ENCODE measurements around the gene TPGS2.

Gene TPGS2

DNA sequence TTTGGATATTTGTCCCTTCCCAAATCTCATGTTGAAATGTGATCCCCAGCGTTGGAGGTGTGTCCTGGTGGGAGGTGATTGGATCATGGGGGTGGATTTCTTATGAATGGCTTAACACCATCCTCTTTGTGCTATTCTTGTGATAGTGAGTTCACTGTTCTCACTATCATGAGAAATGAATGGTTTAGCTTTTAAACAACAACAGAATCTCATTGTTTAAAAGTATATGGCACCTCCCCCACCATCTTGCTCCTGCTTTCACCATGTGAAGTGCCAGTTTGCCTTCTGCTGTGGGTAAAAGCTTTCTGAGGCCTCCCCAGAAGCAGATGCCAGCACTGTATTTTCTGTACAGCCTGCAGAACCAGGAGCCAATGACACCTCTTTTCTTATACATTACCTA is 38.3 kb upstream of the TPGS2 start:
- Histone ChIP-seq H3K9me3 (ENCODE audit: insufficient read depth, low read length) (no peaks in the 10 kb centered on the region), H3K4me2 (ENCODE audit: low read depth, low read length, poor library complexity, severe bottlenecking) (no peak overlapping the region), H3K27ac (ENCODE audit: low read depth, low read length) (no peak overlapping the region), H4K20me1 (ENCODE audit: low read depth, low read length) (no peaks in the 10 kb centered on the region), H3K9me2 (replicated peaks; ENCODE audit: insufficient read depth, low read length) (no peaks in the 10 kb centered on the region), H2AFZ (ENCODE audit: low read depth, low read length, severe bottlenecking) (no peak overlapping the region), H3F3A (ENCODE audit: insufficient read depth) (no peaks in the 10 kb centered on the region), H3K36me3 (ENCODE audit: low read length) (no peaks in the 10 kb centered on the region), H3K79me2 (ENCODE audit: insufficient read depth, low read length) (no peaks in the 10 kb centered on the region), H3K4me3 (ENCODE audit: insufficient read depth, low read length, poor library complexity, severe bottlenecking) (no peak overlapping the region), H3K9ac (ENCODE audit: low read length) (no peak overlapping the region), H3K27me3 (ENCODE audit: low read length) (no peaks in the 10 kb centered on the region)
- TF ChIP-seq, protein P1, sequence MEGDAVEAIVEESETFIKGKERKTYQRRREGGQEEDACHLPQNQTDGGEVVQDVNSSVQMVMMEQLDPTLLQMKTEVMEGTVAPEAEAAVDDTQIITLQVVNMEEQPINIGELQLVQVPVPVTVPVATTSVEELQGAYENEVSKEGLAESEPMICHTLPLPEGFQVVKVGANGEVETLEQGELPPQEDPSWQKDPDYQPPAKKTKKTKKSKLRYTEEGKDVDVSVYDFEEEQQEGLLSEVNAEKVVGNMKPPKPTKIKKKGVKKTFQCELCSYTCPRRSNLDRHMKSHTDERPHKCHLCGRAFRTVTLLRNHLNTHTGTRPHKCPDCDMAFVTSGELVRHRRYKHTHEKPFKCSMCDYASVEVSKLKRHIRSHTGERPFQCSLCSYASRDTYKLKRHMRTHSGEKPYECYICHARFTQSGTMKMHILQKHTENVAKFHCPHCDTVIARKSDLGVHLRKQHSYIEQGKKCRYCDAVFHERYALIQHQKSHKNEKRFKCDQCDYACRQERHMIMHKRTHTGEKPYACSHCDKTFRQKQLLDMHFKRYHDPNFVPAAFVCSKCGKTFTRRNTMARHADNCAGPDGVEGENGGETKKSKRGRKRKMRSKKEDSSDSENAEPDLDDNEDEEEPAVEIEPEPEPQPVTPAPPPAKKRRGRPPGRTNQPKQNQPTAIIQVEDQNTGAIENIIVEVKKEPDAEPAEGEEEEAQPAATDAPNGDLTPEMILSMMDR (IDR thresholded peaks at IDR 0.05; ENCODE audit: insufficient read depth, low read length, poor library complexity, severe bottlenecking), result no peak
- no peak for TF ChIP-seq EZH2phosphoT487 (conservative IDR thresholded peaks at IDR 0.05; ENCODE audit: low read length)

DNA sequence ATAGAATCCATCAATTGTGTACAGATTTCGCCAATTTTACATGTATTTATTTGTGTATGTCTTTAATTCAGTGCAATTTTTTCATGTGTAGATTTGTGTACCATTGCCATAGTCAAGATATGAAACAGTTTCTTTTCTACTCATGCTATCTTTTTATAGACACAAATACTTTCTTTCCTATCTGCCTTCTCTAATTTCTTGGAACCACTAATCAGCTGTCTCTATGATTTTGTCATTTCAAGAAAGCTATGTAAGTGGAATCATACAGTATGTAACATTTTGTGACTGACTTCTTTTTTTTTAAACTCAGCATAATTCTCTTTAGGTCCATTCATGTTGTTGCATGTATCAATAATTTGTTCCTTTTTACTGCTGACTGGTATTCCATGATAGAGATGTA is 33.4 kb upstream of the TPGS2 start:
- no peaks in the 10 kb centered on the region for H3K9me2 ChIP-seq (replicated peaks; ENCODE audit: insufficient read depth, low read length)
- TF ChIP-seq EZH2phosphoT487 (conservative IDR thresholded peaks at IDR 0.05; ENCODE audit: low read length), result no peak
- TF ChIP-seq, protein P1 (IDR thresholded peaks at IDR 0.05; ENCODE audit: insufficient read depth, low read length, poor library complexity, severe bottlenecking), result no peak
- H3K36me3 ChIP-seq (ENCODE audit: low read length), result no peaks in the 10 kb centered on the region; the same call in 1 of the 2 replicates
- H3K27me3 ChIP-seq (ENCODE audit: low read length), result no peaks in the 10 kb centered on the region
- H3K9me3 ChIP-seq (ENCODE audit: insufficient read depth, low read length), result no peaks in the 10 kb centered on the region
- H3K4me2 ChIP-seq (ENCODE audit: low read depth, low read length, poor library complexity, severe bottlenecking), result no peak overlapping the region
- no peak overlapping the region for H3K4me3 ChIP-seq (ENCODE audit: insufficient read depth, low read length, poor library complexity, severe bottlenecking)
- no peaks in the 10 kb centered on the region for H3F3A ChIP-seq (ENCODE audit: insufficient read depth)
- no peak overlapping the region for H2AFZ ChIP-seq (ENCODE audit: low read depth, low read length, severe bottlenecking)
- H3K79me2 ChIP-seq (ENCODE audit: insufficient read depth, low read length), result no peaks in the 10 kb centered on the region
- H3K9ac ChIP-seq (ENCODE audit: low read length), result no peak overlapping the region
- H3K27ac ChIP-seq (ENCODE audit: low read depth, low read length), result no peak overlapping the region
- no peaks in the 10 kb centered on the region for H4K20me1 ChIP-seq (ENCODE audit: low read depth, low read length)

DNA sequence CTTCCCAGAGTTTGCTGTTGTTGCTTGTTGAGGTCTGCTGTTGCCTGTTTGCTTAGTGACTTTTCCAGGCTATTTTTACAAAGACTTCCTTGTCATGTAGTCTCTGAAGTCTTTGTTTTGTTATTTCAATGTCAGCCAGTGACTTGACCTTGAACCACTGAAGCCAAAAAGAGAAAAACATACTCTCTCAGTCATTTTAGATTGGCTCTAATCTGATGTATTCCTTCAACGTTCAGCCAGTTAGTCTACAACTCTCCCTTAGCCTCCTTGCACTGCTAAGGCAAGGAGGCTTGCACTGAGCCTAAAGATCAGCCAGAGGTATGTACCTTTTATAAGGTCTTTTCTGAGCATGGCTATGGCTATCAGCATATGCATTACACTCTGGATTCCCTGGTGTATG is 28.0 kb upstream of the TPGS2 start:
- Histone ChIP-seq H4K20me1 (ENCODE audit: low read depth, low read length) (no peaks in the 10 kb centered on the region), H3K36me3 (ENCODE audit: low read length) (peaks cover 18% of the 10 kb centered on the region; the same call in 1 of the 2 replicates), H3K27me3 (ENCODE audit: low read length) (no peaks in the 10 kb centered on the region), H3K9me3 (ENCODE audit: insufficient read depth, low read length) (no peaks in the 10 kb centered on the region; the same call in 1 of the 2 replicates), H3K9ac (ENCODE audit: low read length) (no peak overlapping the region), H3F3A (ENCODE audit: insufficient read depth) (no peaks in the 10 kb centered on the region), H3K4me2 (ENCODE audit: low read depth, low read length, poor library complexity, severe bottlenecking) (no peak overlapping the region), H3K79me2 (ENCODE audit: insufficient read depth, low read length) (no peaks in the 10 kb centered on the region), H2AFZ (ENCODE audit: low read depth, low read length, severe bottlenecking) (no peak overlapping the region), H3K27ac (ENCODE audit: low read depth, low read length) (no peak overlapping the region), H3K9me2 (replicated peaks; ENCODE audit: insufficient read depth, low read length) (no peaks in the 10 kb centered on the region), H3K4me3 (ENCODE audit: insufficient read depth, low read length, poor library complexity, severe bottlenecking) (no peak overlapping the region)
- TF ChIP-seq, protein P1 (IDR thresholded peaks at IDR 0.05; ENCODE audit: insufficient read depth, low read length, poor library complexity, severe bottlenecking), result no peak
- no peak for TF ChIP-seq EZH2phosphoT487 (conservative IDR thresholded peaks at IDR 0.05; ENCODE audit: low read length)

All from SU-DHL-6 (cell line).